HK-2 (cell line): ENCODE measurements around the gene DMAC1.

Experiments
- DNase-seq: peaks from one replicate; pipeline ENCODE4 v3.0.0-alpha.2; 2018; ENCODE audit not compliant: unreplicated experiment

Gene DMAC1

DNA sequence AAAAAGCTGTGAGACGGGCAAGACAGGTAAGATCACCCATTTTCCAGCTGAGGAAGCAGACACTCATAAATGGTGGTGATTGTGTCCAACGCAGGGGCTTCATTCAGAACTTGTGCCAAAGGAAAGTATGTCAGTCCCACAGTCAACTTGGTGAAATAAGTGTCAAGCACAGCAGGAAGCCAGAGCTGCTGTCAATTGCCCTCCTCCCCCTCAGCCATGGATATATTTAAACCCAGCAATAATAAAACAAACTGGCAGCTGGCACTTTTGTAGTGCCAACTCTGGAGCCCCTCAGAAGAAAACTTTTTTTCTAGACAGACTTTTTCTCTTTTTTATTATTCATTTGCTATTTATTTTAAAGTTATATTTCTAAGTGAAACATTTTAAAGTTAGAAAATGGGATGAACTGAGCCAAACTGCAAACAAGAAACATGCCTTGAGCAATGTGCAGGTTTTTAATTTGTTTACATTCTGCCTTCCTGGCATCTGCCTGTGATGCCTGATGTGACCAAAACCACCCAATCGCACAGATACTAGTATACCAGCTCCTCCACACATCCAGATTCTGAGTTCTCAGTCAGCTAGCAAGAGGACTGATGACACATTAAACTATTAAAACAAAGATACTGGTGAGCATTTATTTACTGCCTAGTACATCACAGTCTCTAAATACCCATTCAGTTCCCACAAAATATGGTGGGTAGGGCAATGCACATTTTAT, 17.0 kb downstream of the DMAC1 start:
- DNase-seq, result no peak

- no peak for DNase-seq
Measured at GRCh38 chr9:7780261-7780988, 19.2 kb downstream of the DMAC1 start.

DNA sequence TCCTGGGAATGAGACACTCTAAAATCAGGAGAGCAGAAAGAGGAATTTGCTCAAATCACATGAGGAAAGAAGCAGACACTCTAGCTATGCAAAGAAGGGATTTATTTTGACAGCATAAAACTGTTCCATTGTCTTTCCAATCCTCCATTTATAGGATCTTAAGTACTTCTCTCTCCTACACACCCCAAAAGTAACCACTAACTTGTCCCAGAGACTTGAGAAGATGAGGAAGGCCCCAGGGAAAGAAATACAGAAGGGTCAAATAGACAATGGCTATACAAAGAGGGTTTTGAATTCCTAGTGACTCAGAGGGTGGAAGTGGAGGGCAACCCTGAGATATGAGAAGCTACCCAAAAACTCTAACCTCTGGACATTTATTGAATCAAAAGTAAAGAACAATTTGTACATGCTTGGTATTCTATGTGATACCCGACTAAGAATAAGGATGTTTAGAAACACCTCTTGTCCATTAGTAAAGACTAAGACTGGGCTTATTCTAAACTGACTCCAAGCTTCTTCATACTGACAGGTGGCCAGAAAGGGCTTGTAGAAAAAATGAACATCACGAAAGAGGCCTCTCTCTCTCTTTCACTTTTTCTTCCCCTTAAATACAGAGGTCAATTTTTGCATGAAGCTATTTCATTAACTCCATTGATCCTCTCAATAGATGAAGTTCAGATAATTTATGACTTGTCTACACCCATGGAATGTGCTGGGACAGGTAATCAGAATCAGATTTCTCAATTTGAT, 20.6 kb downstream of the DMAC1 start:
- DNase-seq, result no peak

- no peak for DNase-seq
Measured at GRCh38 chr9:7777771-7778170, 21.8 kb downstream of the DMAC1 start.

GRCh38 chr9:7770111-7770510, 29.5 kb downstream of the DMAC1 start:
- DNase-seq, result no peak

DNA sequence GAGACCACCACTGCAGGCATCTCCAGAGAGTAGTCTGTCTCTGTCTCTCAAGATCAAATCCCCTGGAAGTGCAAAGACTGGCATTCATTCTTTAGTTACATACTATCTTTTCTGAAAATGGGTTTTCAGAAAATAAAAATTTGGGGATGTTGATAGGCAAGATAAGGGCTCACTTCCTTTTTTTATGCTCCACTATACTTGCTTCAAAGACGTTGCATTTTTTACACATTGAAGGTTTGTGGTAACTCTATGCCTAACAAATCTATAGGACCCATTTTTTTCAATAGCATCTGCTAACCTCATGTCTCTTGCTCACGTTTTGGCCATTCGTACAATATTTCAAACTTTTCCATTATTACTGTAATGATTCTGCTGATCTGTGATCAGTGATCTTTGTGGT, 37.0 kb downstream of the DMAC1 start:
- no peak for DNase-seq

DNA sequence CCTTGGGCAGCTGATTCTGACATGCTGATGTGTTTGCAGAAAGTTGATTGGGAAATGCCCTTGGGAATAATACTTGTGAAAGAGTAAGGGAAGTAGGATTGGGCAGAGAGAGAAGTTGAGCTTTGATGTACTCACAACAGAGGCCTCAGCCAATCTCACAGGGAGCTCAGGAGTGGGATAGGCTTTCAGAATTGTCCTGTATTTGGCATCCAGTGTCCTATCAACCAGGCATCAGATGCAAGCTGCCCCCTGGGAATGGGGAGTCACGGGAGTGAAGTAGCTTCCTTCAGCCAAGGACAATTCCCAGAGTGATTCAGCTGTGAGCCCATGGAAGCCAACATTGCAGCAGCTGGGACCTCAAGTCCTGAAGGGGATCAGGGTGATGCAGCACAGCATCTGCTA, 39.6 kb downstream of the DMAC1 start:
- DNase-seq, result no peak

GRCh38 chr9:7756088-7756487, 43.5 kb downstream of the DMAC1 start:
- DNase-seq, result no peak

GRCh38 chr9:7752481-7752880, 47.1 kb downstream of the DMAC1 start:
- no peak for DNase-seq
